ENCODE results near the gene NPHS2.

The NPHS2 gene

DNA sequence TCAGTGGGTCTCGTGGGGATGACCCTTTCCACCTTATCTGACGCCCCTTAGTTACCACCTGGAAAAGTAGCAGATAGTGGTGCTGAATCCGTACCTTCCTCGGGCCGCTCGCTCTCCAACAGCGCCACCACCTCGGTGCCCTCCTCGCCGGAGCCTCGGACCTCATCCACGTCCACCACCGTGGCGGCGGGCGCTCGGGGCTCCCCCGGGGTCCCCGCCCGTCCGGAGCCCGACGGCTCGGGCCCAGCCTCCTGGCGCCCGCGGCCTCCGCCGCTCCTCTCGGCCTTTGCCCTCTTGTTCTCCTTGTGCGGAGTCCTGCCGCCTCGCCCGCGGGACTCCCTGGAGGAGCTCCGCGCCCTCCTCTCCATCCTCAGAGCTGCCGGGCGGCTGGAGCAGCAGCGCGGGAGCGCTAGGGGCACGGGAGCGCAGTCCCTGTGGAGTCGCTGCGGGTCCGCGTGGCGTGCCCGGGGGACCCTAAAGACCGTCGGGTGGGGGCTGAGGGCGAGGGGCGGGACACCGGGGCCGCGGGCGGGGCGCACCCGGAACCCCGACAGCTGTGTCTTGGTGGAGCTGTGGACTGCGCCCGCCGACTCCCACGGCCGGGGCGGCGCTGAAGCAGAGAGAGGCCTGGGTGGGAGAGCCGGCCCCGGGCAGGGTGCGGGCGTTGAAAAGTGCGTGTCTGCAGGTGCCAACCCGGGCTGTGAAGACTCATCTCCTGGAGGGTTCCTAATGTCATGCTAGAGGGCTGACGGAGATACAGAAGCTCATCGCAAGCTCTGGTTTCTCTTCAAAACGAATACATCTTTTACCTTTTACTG is at the start of gene NPHS2:
NPHS2 (minus strand) TSS at position 452 of the 818 bp plus-strand sequence; CDS start at position 368, 84 bp downstream.
- DNase-seq = no peak

DNA sequence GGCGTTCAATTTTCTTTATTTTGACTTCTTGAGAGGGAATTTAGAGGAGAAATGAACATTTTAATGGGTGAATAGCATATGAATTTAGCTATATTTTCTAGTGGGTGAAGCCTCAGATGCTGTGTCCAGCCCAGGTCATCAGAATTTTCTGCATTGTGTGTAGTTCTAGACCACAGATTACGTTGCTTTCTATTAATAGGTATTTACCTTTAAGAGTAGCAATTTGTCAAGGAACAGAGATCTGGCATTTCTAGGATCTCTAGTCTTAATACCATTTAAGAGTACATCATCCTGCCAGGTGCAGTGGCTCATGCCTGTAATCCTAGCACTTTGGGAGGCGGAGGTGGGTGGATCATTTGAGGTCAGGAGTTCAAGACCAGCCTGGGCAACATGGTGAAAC is 36.6 kb upstream of the NPHS2 start:
- no peak for DNase-seq

DNA sequence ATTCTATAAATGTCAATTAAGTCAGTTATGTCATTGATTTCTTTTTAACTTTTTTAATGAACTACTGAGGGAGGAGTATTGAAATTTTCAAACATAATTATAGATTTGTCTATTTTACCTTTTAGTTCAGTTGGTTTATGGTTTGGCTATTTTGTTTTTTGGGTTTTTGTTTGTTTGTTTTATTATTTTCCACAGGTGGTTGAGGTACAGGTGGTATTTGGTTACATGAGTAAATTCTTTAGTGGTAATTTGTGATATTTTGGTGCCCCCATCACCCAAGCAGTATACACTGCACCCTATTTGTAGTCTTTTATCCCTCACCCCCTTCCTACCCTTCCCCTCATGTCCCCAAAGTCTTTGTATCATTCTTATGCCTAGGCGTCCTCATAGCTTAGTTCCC is 25.3 kb upstream of the NPHS2 start:
- DNase-seq = no peak

DNA sequence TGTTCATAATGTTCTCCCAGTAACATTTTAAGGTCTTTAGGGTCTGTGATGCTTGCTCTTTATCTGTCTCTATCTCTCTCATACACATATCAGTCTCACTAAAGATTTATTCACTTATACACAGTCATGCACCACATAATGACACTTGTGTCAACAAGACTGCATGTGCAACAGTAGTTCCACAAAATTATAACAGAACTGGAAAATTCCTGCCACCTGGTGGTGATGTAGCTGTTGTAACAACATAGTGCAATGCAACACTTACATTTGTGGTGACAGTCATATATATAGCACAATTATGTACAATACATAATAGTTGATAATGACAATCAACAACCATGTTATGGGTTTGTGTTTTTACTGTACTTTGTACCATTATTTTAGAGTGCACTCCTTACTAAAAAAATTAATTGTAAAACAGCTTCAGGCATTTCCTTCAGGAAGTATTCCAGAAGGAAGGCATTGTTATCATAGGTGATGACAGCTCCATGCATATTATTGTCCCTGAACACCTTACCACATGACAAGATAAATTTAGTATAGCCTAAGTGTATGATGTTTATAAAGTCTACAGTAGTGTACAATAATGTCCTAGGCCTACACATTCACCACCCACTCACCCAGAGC is 24.0 kb upstream of the NPHS2 start:
- no peak for DNase-seq

DNA sequence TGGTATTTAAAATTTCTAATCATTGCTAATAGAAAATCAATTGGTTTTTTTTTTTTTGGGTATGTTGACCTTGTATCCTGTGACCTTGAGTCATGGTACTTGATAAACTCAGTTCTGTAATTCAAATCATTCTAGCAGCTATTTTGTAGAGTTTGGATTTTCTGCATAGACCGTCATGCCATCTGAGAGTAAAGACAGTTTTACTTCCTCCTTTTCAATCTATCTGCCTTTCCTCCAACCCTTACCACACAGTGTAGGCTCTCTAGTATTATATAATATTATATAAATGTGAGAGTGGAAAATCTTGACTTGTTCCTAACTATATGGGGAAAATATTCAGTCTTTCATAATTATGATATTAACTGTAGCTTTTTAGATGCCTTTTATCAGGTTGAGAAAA is 22.9 kb upstream of the NPHS2 start:
- DNase-seq = no peak

DNA sequence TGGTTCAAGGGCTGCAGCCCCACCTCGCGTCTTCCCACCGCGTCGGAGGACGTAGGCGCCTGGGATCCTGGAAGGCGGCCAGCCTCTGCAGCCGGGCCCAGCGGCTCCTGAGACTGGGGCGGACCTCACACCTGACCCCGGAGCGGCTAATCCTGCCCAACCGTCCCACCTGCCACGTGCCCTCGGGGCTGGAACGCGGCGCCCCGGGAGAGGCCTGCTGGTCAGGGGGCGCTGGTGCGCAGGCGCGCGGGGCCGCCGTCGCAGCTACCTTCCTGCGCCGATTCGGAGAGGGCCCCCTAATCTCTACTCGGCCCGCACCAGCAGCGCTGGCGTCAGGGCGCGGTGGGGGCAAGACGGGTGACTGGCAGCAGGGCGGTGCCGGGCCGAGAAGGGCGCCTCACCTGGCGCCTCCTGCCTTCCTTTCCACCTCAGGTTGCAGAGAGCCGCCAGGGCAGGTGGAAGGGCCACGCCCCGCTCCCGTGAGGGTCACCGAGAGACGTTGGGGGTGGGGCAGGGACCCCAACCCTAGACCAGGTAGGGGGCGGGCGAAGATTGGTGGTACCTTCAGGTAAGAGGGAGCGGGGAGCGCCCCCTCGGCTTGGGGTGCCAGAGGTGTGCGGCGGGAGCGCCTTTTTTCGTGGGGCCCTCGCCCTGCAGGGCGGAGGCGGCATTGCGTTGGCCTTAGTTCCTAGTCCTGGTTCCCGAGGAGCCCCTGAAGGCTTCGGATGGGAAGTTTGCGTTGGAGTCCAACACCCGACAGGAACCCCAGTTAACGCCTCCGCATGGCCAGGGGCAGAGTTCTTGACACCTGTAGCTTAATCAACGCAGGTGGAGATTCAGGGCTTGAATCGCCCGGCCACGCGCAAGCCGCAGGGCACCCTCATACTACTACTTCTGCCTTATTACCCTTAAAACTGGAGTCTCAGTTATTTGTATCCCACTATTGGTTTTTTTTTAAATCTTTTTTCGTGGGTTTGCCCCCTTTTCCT is 16.1 kb upstream of the NPHS2 start, which contains the start of gene TDRD5:
TDRD5 (plus strand) TSS at position 241 of the 989 bp plus-strand sequence. CDS start 784 bp downstream, outside the sequence.
- peak in 5 of 56 donors; percentile 7 to 30 (median 27) for DNase-seq

DNA sequence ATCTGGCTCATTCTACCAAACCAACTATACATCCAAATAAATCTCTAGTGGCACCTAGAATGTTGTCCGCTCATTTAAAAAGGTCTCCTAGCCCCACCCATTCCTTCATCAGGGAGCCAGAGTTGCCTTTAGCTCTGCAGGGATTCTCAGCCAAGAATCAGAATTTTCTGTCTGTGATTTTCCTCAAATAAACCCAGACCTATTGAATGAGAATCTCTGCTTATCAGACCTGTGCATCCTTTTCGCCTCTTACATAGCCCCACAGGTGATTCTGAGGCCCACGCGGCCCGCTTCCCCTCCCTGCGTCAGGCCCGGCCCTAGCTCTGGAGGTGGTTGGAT is 15.5 kb upstream of the NPHS2 start:
- no peak for DNase-seq

DNA sequence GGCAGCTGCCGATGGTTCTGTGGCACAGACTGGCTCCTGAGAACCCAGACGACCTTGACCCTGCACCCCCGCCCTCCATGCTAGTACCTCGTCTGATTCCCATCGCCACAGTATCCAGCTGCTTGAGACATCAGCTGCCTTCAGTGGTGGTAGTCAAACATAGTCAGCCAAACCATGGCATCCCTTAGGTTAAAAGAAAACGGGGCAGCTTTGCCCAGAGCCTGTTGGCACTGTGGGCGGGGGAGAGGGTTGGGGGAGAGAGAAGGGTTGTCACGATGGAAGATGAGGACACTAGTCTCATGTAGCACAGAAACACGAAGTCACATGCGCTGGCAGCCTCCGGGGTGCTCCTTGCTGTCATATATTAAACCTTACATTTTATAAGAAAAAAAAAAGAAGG is 14.9 kb upstream of the NPHS2 start:
- DNase-seq = no peak

DNA sequence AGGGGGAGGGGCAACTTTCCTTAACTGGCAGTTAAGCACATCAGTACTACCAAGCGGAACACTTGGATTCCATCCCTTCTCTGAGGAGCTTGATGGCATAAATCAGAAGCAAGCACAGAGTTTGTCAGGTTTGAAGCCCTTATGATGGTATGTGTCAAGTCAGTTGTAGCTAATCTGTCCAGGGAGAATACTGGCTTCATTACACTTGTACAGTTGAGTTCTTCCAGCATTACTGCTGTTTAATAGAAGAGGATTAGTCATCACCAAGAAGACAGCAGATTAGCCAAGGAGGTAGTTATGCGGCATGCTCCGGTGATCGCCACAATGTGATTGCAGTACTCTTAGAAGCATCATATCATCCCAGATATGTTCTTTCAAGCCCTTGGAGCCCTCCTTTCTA is 13.8 kb upstream of the NPHS2 start:
- no peak for DNase-seq

DNA sequence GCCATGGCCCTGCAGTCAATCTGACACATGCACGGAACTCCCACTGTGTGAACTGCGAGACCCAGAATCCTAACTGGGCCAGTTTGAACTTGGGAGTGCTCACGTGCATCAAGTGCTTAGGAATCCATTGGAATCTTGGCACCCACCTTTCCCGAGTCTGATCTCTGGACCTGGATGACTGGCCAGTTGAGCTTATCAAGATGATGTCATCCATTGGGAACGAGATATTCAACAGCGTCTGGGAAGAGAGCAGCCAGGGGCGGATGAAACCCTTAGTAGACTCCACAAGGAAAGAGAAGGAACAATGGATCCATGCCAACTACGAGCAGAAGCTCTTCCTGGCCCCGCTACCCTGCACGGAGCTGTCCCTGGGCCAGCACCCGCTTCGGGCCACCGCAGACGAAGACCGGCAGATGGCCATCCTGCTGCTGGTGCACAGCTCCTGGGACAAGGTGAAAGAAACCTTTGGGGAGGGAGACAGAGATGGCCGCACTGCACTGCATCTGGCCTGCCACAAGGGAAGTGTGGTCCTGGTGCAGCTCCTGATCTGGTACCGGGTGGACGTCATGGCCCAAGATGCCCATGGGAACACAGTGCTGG is 12.8 kb upstream of the NPHS2 start:
- no peak for DNase-seq

DNA sequence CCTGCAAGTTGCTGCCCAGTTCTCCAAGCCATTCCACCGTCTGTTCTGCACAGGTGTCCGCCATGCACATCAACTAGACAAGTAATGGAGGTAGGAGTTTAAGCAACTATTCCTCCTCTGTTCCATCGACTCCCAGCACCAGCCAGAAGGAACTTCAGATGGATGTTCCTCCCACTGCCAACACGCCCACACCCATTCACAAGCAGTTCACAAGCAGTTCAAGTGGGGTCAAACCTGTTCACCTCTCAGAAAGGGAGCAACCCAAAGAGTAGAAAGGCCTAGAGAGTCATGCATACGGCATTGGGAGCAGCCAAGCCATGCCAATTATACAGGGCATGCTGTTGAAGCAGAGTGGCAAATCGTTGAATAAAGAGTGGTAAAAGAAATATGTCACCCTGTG is 11.6 kb upstream of the NPHS2 start:
- no peak for DNase-seq

DNA sequence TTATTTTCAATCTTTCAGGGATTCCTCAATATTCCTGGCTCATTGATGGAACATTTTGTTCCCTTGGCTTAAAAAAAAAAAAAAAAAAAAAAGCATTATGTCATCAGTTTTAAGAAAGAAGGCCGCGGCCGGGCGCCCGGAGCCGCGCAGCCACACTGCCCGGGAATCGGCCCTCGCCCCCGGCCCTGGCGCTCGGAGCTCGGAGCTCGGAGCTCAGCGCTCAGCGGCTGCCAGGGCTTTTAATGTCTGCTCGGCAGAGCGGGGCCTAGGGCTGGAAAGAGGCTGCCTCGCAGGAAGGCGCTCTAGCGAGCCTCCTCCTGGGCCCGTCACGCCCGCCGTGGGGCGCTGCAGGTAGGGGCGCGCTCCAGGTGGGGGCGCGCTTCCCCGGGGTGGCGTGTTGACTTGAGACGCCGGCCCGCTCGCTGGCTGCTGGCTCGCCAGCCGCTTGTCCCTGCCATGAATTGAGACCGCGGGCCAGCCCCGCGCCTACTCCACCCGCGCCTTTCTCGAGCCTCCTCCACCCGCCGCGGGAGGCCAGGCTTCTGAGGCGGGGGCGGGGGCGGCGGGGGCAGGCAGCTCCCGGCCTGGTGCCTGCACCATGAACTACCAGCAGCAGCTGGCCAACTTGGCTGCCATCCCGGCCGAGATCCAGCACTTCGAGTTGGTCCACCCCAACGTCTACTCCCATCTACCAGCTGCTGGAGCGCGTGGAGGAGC is 10.5 kb upstream of the NPHS2 start:
- peak in 34 of 56 donors; percentile 10 to 78 (median 47) for DNase-seq

DNA sequence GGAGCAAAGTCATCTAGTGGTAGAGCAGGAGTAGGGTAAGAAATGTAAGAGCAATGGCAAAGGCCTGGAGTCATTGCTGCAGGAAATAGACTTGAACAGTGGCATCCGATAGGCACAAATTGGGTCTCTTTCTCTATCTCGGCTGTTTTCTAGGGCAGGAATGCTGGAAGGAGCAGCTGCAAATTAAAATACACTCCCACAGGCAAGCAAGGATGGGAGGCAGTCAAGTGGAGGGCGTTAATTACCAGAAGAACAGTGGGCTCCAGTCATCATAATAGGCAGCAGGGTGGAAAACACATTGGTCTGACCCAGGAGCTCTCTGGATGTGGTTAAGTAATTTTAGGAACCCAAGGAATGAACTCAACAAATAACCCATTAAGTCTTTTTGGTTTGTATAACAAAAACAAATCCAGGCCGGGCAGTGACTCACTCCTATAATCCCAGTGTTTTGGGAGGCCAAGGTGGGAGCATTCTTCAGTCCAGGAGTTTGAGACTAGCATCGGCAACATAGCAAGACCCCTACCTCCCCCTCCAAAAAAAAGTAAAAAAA is 8.1 kb upstream of the NPHS2 start:
- no peak for DNase-seq

DNA sequence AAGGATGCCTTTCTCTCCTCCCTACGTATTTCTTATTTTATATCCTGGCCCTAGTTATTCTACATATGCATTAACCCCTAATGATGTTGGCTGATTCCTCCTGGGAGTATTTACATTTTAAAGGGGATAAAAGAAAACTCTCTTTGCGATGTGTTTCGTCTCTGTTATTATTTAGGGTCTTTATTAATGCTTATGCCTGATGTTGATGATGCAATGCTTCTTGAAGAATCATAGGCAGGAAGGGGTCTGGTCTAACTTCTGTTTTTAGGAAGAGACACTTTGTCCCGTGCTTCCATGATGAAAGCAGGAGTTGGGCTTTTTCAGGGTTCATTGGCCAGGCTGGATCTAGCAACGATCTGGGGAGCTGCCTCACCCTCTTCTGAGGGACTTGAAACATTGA is 761 bp upstream of the NPHS2 start:
- DNase-seq = no peak

DNA sequence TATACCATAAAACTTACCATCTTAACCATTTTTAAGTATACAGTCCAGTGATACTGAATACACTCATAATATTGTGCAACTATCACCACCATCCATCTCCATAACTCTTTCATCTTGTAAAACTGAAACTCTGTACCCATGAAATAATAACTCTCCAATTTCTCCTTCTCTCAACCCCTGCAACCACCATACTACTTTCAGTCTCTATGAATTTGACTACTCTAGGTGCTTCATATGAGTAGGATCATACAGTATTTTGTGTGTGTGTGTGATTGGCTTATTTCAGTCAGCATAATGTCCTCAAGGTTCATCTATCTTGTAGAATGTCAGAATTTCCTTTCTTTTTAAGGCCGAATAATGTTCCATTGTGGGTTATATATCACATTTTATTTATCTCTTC is 17.7 kb downstream of the NPHS2 start:
- DNase-seq = no peak

DNA sequence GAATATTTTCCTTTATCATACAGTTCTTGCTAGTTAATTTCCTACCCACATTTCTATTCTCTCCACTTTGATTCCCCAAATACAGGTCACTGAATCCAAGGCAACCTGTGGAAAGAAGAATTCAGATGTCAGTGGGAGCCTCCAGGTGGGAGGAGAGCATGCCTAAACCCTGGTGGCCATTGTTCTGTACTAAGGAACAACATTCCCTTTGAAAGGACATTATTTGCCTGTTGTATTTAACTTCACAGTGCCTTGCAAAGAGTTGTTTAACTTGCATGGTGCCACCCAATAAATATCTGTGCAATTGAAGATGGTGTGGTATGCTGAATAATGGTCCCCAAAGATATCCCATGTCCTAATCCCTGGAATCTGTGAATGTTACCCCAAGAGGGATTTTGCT is 21.3 kb downstream of the NPHS2 start:
- no peak for DNase-seq

DNA sequence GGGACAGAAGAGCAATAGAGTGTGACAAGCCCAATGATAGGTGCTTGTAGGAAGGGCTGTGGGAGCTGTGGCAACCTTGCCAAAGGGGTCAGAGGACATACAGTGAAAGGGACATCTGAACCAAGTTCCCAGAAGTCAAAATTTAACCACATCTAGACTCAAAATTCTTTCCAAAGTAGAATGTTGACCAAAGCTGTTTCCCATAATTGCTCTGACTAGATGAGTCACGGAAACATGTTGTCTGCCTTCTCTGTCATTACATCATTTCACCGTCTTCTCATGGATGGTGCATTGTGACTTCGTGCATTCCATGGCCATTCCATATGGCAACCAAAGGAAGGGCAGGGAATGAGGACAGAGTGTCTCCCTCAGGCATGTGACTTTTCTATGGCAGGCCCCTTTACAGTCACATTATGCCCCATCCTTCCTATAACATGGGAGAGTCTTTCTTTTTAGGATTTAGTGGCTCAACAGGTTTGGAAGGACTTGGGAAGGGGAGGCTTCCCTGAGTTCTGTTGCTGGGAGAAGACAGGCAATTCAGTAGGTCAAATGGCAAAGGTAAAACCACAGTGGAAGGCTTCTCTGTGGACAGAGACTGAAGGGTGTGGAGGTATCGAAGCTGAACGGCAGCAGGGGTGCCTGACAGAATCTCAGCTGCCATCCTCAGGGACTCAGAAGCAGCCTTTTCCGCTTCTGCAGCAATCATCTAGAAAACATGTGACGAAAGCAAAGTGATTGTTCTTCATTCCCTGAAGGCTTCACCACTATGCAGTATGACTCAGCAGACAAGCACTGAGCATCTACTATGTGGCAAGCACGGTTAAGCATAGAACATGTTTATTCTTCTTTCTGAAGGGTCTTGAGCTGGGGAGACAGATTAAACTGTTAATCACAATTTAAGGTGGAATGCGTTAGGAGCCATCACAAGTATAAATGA is 24.7 kb downstream of the NPHS2 start:
- no peak for DNase-seq

DNA sequence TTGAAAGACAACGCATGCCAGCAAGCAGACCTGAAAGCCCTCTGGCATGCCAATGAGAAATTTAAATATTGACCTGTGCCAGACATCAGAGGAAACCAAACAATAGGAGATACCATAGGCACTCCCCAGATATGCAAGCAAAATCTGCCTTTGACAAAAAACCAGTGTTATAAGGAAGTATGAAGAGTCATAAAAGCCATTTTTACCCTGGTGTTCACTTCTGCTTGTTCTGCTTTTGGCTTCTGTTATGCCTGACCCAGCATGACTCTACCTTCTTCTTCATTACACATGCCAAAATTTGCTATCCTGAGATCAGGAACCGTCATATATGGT is 26.4 kb downstream of the NPHS2 start:
- DNase-seq = no peak

DNA sequence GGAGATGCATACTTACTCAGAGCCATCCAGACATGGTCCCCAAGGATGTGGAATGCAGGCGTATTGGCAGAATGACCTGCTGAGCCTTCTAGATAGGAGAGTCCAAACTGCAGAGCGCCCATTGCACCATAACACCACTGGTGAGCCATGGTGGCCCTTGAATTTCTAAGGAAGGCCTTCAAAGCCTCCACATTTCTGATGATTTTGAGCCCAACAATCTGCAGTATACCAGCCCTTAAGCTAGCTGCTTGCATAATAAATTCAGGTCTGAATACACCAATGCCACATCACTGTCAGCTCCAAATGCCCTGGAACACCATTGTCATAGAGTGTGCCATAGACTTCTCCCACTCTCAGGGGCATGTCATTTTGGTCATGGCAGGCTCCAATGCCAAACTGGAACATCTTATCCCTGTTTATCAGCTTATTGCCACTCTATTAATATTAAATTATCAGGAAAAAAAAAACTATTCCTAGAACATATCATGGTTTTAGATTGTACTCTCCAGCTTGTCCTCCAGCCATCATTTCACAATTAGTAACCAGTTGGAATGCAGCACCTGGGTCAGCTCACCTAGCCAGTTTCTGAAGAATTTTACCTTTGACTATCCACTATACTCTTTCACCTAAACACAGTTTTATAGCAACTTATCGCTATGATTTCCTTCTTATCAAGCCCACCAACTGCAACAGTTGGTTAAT is 26.9 kb downstream of the NPHS2 start:
- DNase-seq = no peak
